H9 (cell line): ENCODE data around the gene VWA5B1. TPM values are rescaled to one million over a fixed set of nuclear protein-coding genes. Genes with fewer than 3 reads are reported as not detected.

ENCODE experiments used
- DNase-seq: peaks from one replicate; pipeline ENCODE4 v3.0.0-alpha.2; 2017
- H2AFZ ChIP-seq: one replicate; pipeline ENCODE4 v1.6.1; 2013; ENCODE audit warnings: mild to moderate bottlenecking, low read length, control low read depth, moderate library complexity
- H2AK5ac ChIP-seq: 2 replicates; pipeline ENCODE4 v1.6.1; 2013; ENCODE audit warnings: low read length, control low read depth, mixed read lengths; ENCODE audit not compliant: insufficient read length
- H2BK120ac ChIP-seq: one replicate; pipeline ENCODE4 v1.6.1; 2013; ENCODE audit warnings: low read depth, mild to moderate bottlenecking, low read length, control low read depth, inconsistent platforms; ENCODE audit not compliant: poor library complexity, severe bottlenecking
- H2BK12ac ChIP-seq: 2 replicates; pipeline ENCODE4 v1.6.1; 2013; ENCODE audit warnings: low read length, control low read depth, mixed read lengths, low read depth; ENCODE audit not compliant: insufficient read length
- H2BK15ac ChIP-seq: 2 replicates; pipeline ENCODE4 v1.6.1; 2013; ENCODE audit warnings: low read depth, low read length, control low read depth
- H2BK20ac ChIP-seq: one replicate; pipeline ENCODE4 v1.6.1; 2013; ENCODE audit warnings: low read depth, mild to moderate bottlenecking, low read length, control low read depth, inconsistent platforms; ENCODE audit not compliant: poor library complexity, severe bottlenecking
- H2BK5ac ChIP-seq: 2 replicates; pipeline ENCODE4 v1.6.1; 2013; ENCODE audit warnings: low read length, control low read depth, mixed read lengths; ENCODE audit not compliant: insufficient read length
- H3K14ac ChIP-seq: 2 replicates; pipeline ENCODE4 v1.6.1; 2013; ENCODE audit warnings: low read length, control low read depth; ENCODE audit not compliant: insufficient read depth
- H3K18ac ChIP-seq: 2 replicates; pipeline ENCODE4 v1.6.1; 2013; ENCODE audit warnings: low read depth, mild to moderate bottlenecking, mixed read lengths, low read length, control low read depth; ENCODE audit not compliant: insufficient read length
- H3K23ac ChIP-seq: 2 replicates; pipeline ENCODE4 v1.6.1; 2013; ENCODE audit warnings: low read length, control low read depth, mixed read lengths, low read depth; ENCODE audit not compliant: insufficient read length
- H3K23me2 ChIP-seq: 2 replicates; pipeline ENCODE4 v1.6.1; 2013; ENCODE audit warnings: low read depth, mild to moderate bottlenecking, mixed read lengths, low read length, control low read depth; ENCODE audit not compliant: insufficient read length, poor library complexity, severe bottlenecking
- H3K27ac ChIP-seq: 2 replicates; pipeline ENCODE4 v1.5.1; 2013; ENCODE audit warnings: low read length, control low read depth, mixed read lengths, low read depth; ENCODE audit not compliant: insufficient read length
- H3K27me3 ChIP-seq: 2 replicates; pipeline ENCODE4 v1.6.1; 2013; ENCODE audit warnings: low read length, control low read depth, inconsistent platforms; ENCODE audit not compliant: insufficient read depth
- H3K4ac ChIP-seq: 2 replicates; pipeline ENCODE4 v1.6.1; 2013; ENCODE audit warnings: low read depth, mild to moderate bottlenecking, control low read depth, inconsistent platforms, low read length, moderate library complexity
- H3K4me1 ChIP-seq: 2 replicates; pipeline ENCODE4 v1.6.1; 2013; ENCODE audit warnings: low read length, control low read depth, inconsistent platforms; ENCODE audit not compliant: insufficient read depth
- H3K4me2 ChIP-seq: 2 replicates; pipeline ENCODE4 v1.6.1; 2013; ENCODE audit warnings: low read length, control low read depth, mixed read lengths; ENCODE audit not compliant: insufficient read length, insufficient read depth
- H3K56ac ChIP-seq: 2 replicates; pipeline ENCODE4 v1.6.1; 2013; ENCODE audit warnings: low read depth, mild to moderate bottlenecking, mixed read lengths, low read length, control low read depth; ENCODE audit not compliant: insufficient read length
- H3K79me1 ChIP-seq: 2 replicates; pipeline ENCODE4 v1.6.1; 2013; ENCODE audit warnings: low read depth, mild to moderate bottlenecking, moderate library complexity, low read length, control low read depth, inconsistent platforms; ENCODE audit not compliant: insufficient read depth, poor library complexity, severe bottlenecking
- H3K79me2 ChIP-seq: 2 replicates; pipeline ENCODE4 v1.6.1; 2013; ENCODE audit warnings: low read length, control low read depth, inconsistent platforms; ENCODE audit not compliant: insufficient read depth
- H3K9ac ChIP-seq: 2 replicates; pipeline ENCODE4 v1.6.1; 2013; ENCODE audit warnings: low read length, control low read depth, mixed read lengths; ENCODE audit not compliant: insufficient read length; ENCODE audit errors: extremely low read depth
- H3K9me3 ChIP-seq: one replicate; pipeline ENCODE4 v1.6.1; 2013; ENCODE audit warnings: low read depth, low read length, inconsistent platforms; ENCODE audit not compliant: control insufficient read depth
- H3T11ph ChIP-seq: one replicate; pipeline ENCODE4 v1.6.1; 2013; ENCODE audit warnings: mild to moderate bottlenecking, low read length, control low read depth, inconsistent platforms
- H4K20me1 ChIP-seq: one replicate; pipeline ENCODE4 v1.6.1; 2013; ENCODE audit not compliant: control insufficient read depth, insufficient read length, insufficient read depth
- H4K5ac ChIP-seq: 2 replicates; pipeline ENCODE4 v1.6.1; 2013; ENCODE audit warnings: low read depth, mild to moderate bottlenecking, mixed read lengths, low read length, control low read depth; ENCODE audit not compliant: insufficient read length
- H4K8ac ChIP-seq: replicated peaks from 2 replicates; pipeline ENCODE4 v1.6.1; 2013; ENCODE audit warnings: low read length, control low read depth, mixed read lengths, low read depth; ENCODE audit not compliant: insufficient read length
- H4K91ac ChIP-seq: 2 replicates; pipeline ENCODE4 v1.6.1; 2013; ENCODE audit warnings: low read depth, mild to moderate bottlenecking, moderate library complexity, mixed read lengths, low read length, control low read depth; ENCODE audit not compliant: insufficient read length
- H3K27ac Mint-ChIP-seq, 3 experiments: 2 replicates in 2 of 3; 3 replicates in 1 of 3; pipeline ENCODE4 v1.8.0; 2020 to 2021; ENCODE audit warnings: mixed read lengths in 3 of 3, mild to moderate bottlenecking in 1 of 3, moderate library complexity in 1 of 3
- H3K27me3 Mint-ChIP-seq: 2 replicates; pipeline ENCODE4 v1.8.0; 2021; ENCODE audit warnings: low read depth, mild to moderate bottlenecking, moderate library complexity, mixed read lengths
- H3K36me3 Mint-ChIP-seq, 3 experiments: 2 replicates in 2 of 3; 3 replicates in 1 of 3; pipeline ENCODE4 v1.8.0; 2020 to 2021; ENCODE audit warnings: low read depth in 3 of 3, mixed read lengths in 3 of 3; ENCODE audit not compliant: insufficient read depth in 1 of 3
- H3K4me1 Mint-ChIP-seq, 2 experiments: 2 replicates each; pipeline ENCODE4 v1.8.0; 2020; ENCODE audit warnings: mixed read lengths in 2 of 2
- H3K4me3 Mint-ChIP-seq, 2 experiments: 2 replicates in 1 of 2; 3 replicates in 1 of 2; pipeline ENCODE4 v1.8.0; 2020 to 2021; ENCODE audit warnings: mild to moderate bottlenecking in 2 of 2, mixed read lengths in 2 of 2, moderate library complexity in 1 of 2
- H3K9me3 Mint-ChIP-seq, 2 experiments: 2 replicates in 1 of 2; 3 replicates in 1 of 2; pipeline ENCODE4 v1.8.0; 2020; ENCODE audit warnings: mild to moderate bottlenecking in 2 of 2, mixed read lengths in 2 of 2, moderate library complexity in 1 of 2
- CTCF ChIP-seq: fragments of 200-600 bp; sonication (generic); conservative IDR thresholded peaks from 3 replicates; pipeline ENCODE4 v1.8.0; 2021; ENCODE audit warnings: antibody characterized with exemption, mild to moderate bottlenecking
- WGBS: extraction: QIAGEN DNeasy Blood & Tissue Kit; methylation state at CpG from one replicate; pipeline ENCODE4 v1.1.7; 2013; ENCODE audit warnings: missing lambda C conversion rate, low lambda C conversion rate, mixed read lengths; ENCODE audit not compliant: insufficient read length; ENCODE audit errors: extremely low coverage; 5-methylcytosine and 5-hydroxymethylcytosine counted together
- total RNA-seq: library from RNA; stranded (reverse); gene quantifications from 2 replicates; pipeline ENCODE4 v1.2.1, GENCODE V29; 2021

Gene VWA5B1
- total RNA-seq, 1 experiment from 2014 or later = not detected

GRCh38 chr1:20281801-20282200, 8.9 kb upstream of the VWA5B1 start:
- Histone ChIP-seq H2BK120ac (no peak overlapping the region), H4K5ac (no peak overlapping the region), H3K9ac (no peak overlapping the region), H3K27ac (no peak overlapping the region), H4K20me1 (peaks cover 4% of the 10 kb centered on the region), H2BK15ac (no peak overlapping the region), H4K8ac (no peak overlapping the region), H3K18ac (no peak overlapping the region), H3T11ph (no peak overlapping the region), H4K91ac (no peak overlapping the region), H3K23ac (no peak overlapping the region), H3K4ac (no peak overlapping the region), H2AK5ac (no peak overlapping the region), H3K14ac (no peak overlapping the region), H3K79me2 (no peaks in the 10 kb centered on the region), H3K23me2 (no peaks in the 10 kb centered on the region), H3K4me1 (peaks cover 10% of the 10 kb centered on the region; the same call in 1 of the 2 replicates), H3K27me3 (no peaks in the 10 kb centered on the region), H2BK5ac (no peak overlapping the region), H3K79me1 (no peaks in the 10 kb centered on the region), H2BK12ac (no peak overlapping the region), H2BK20ac (no peak overlapping the region), H3K4me2 (no peak overlapping the region), H3K9me3 (no peaks in the 10 kb centered on the region), H2AFZ (no peak overlapping the region), H3K56ac (no peak overlapping the region)
- Mint-ChIP-seq H3K4me3 (no peak overlapping the region), H3K36me3 (no peaks in the 10 kb centered on the region; a peak in 3 of 7 replicates), H3K27ac (no peak overlapping the region; a peak in 1 of 7 replicates), H3K9me3 (peaks cover 7 to 11% of the 10 kb centered on the region in 2 experiments), H3K27me3 (peaks cover 43% of the 10 kb centered on the region), H3K4me1 (peaks cover 29 to 38% of the 10 kb centered on the region in 2 experiments)
- TF ChIP-seq CTCF = no peak
- DNase-seq = no peak
- WGBS = no CpG with 5 or more reads among the region's 2 CpGs
